HG03575 (cell line): ENCODE data around the gene GPC2.
"Not testable (repeated sequence)": the region's sequence is repeated elsewhere in the genome, so short reads cannot be mapped to it uniquely, and the experiment has no call there.

Source experiments
- ATAC-seq: cut with Tn5 transposase; IDR thresholded peaks from one replicate; pipeline ENCODE4 v1.9.1; 2021; ENCODE audit not compliant: unreplicated experiment, insufficient number of reproducible peaks, low FRiP score; ENCODE audit errors: extremely low read depth

Gene GPC2

GRCh38 chr7:100177045-100178001 lies at the start of gene GPC2, which contains the start of gene STAG3:
Gene GPC2 (minus strand): TSS chr7:100177381. CDS start chr7:100177199, 182 bp downstream.
Gene STAG3 (plus strand): TSS chr7:100177918. CDS start chr7:100180557, 2,639 bp downstream.
- ATAC-seq, result no peak

- not testable (repeated sequence) for ATAC-seq
These were observed 47.7 kb upstream of the GPC2 start for GRCh38 chr7:100224891-100225290.

- ATAC-seq, result not testable (repeated sequence)
These were observed 46.3 kb upstream of the GPC2 start for GRCh38 chr7:100223376-100223927.

- no peak for ATAC-seq
These were observed 45.4 kb upstream of the GPC2 start for GRCh38 chr7:100222445-100223132.

- no peak for ATAC-seq
These were observed 44.7 kb upstream of the GPC2 start for GRCh38 chr7:100221767-100222444.

GRCh38 chr7:100221231-100221718 lies 44.1 kb upstream of the GPC2 start:
- ATAC-seq, result no peak

- ATAC-seq, result no peak
These were observed 43.5 kb upstream of the GPC2 start for GRCh38 chr7:100220586-100221230.

GRCh38 chr7:100219801-100220585 lies 42.8 kb upstream of the GPC2 start, which contains the start of gene PVRIG:
Gene PVRIG (plus strand): TSS chr7:100219949. CDS start chr7:100219971, 22 bp downstream.
- not testable (repeated sequence) for ATAC-seq

- no peak for ATAC-seq
These were observed 42.1 kb upstream of the GPC2 start for GRCh38 chr7:100219271-100219737.

GRCh38 chr7:100217934-100218333 lies 40.8 kb upstream of the GPC2 start:
- ATAC-seq, result not testable (repeated sequence)

GRCh38 chr7:100215895-100216294 lies 38.7 kb upstream of the GPC2 start:
- ATAC-seq, result no peak

- not testable (repeated sequence) for ATAC-seq
These were observed 37.2 kb upstream of the GPC2 start for GRCh38 chr7:100214356-100214755.

- ATAC-seq, result no peak
These were observed 36.5 kb upstream of the GPC2 start for GRCh38 chr7:100213672-100214071.

GRCh38 chr7:100212631-100213286 lies 35.6 kb upstream of the GPC2 start:
- no peak for ATAC-seq

- no peak for ATAC-seq
These were observed 34.2 kb upstream of the GPC2 start for GRCh38 chr7:100211342-100211780.

- ATAC-seq, result no peak
These were observed 33.6 kb upstream of the GPC2 start for GRCh38 chr7:100210805-100211204.

- no peak for ATAC-seq
These were observed 32.3 kb upstream of the GPC2 start for GRCh38 chr7:100209493-100209892.
